HL-60/S4 treated with phorbol 12-myristate 13-acetate at 8.2 ng/mL for 4 days and 3 days (cell line): ENCODE data around the gene TP53I3.
"Not testable (repeated sequence)": the region's sequence is repeated elsewhere in the genome, so short reads cannot be mapped to it uniquely, and the experiment has no call there.

Experiments
- in situ Hi-C: fragments of 300-500 bp; cut with MboI; formaldehyde crosslinking; loops from 2 replicates; pipeline ENCODE4 v1.15.0; 2022; ENCODE audit warnings: low sequenced_read_pairs

Gene TP53I3

GRCh38 chr2:24101992-24102391, 17.4 kb upstream of the TP53I3 start:
- in situ Hi-C loops: no loop called here

GRCh38 chr2:24100732-24101131, 16.1 kb upstream of the TP53I3 start:
- in situ Hi-C loops: not testable (repeated sequence)

- in situ Hi-C loops: not testable (repeated sequence)
Observed at GRCh38 chr2:24095171-24095677, 10.6 kb upstream of the TP53I3 start.

- in situ Hi-C loops: not testable (repeated sequence)
Observed at GRCh38 chr2:24093270-24093669, 8.6 kb upstream of the TP53I3 start.

- in situ Hi-C loops: no loop called here
Observed at GRCh38 chr2:24088821-24089359, 4.3 kb upstream of the TP53I3 start.

GRCh38 chr2:24087032-24087431, 2.4 kb upstream of the TP53I3 start:
- in situ Hi-C loops: no loop called here

- in situ Hi-C loops: no loop called here
Observed at GRCh38 chr2:24086241-24086640, 1.6 kb upstream of the TP53I3 start.

GRCh38 chr2:24085200-24085489, 511 bp upstream of the TP53I3 start:
- in situ Hi-C loops: no loop called here

GRCh38 chr2:24083567-24084385, 858 bp downstream of the TP53I3 start:
- in situ Hi-C loops: no loop called here

GRCh38 chr2:24082787-24083566, 1.7 kb downstream of the TP53I3 start:
- in situ Hi-C loops: no loop called here

- in situ Hi-C loops: no loop called here
Observed at GRCh38 chr2:24080701-24081100, 3.9 kb downstream of the TP53I3 start.

- in situ Hi-C loops: no loop called here
Observed at GRCh38 chr2:24077879-24078278, 6.8 kb downstream of the TP53I3 start.

- in situ Hi-C loops: no loop called here
Observed at GRCh38 chr2:24077535-24077877, 7.1 kb downstream of the TP53I3 start.

- in situ Hi-C loops: no loop called here
Observed at GRCh38 chr2:24076849-24077534, 7.6 kb downstream of the TP53I3 start.

- in situ Hi-C loops: no loop called here
Observed at GRCh38 chr2:24075915-24076848, 8.5 kb downstream of the TP53I3 start, which contains the start of gene SF3B6. Gene SF3B6, minus strand, starts transcription at chr2:24076326. Its CDS starts 97 bp downstream, at chr2:24076229.

- in situ Hi-C loops: no loop called here
Observed at GRCh38 chr2:24075259-24075658, 9.4 kb downstream of the TP53I3 start.

- in situ Hi-C loops: no loop called here
Observed at GRCh38 chr2:24073816-24074215, 10.8 kb downstream of the TP53I3 start.

- in situ Hi-C loops: no loop called here
Observed at GRCh38 chr2:24072259-24072658, 12.4 kb downstream of the TP53I3 start.

GRCh38 chr2:24065341-24065740, 19.3 kb downstream of the TP53I3 start:
- in situ Hi-C loops: no loop called here

GRCh38 chr2:24058564-24059271, 25.9 kb downstream of the TP53I3 start:
- in situ Hi-C loops: no loop called here
